ENCODE results near the gene DLL4. TPM values are rescaled to one million over a fixed set of nuclear protein-coding genes. Genes with fewer than 3 reads are reported as not detected.

Gene DLL4
- total and polyA plus RNA-seq, 12 donors: 0.66 to 15.9 (median 3.9) TPM

DNA sequence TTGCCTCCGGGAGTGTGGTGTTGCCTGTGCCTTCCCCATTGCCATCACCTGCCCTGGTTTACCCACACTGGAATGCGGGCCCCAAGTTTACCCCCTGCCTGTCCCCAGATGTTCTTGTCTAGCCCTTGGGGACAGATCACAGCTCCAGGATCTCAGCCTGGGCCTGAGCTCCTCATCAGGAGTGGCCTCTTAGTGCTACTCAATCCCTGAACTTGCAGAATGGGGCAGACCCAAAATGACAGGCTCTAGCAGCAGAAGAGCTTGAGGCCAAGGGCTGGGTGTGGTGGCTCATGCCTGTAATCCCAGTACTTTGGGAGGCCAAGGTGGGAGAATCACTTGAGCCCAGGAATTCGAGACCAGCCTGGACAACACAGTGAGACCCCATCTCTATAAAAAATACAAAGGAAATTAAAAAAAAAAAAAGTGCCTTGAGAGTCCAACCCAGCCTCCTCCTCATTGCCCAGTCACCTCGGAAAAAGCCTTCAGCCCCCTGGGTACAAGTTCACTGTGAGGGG is 28.0 kb downstream of the DLL4 start:
- H3K27me3 ChIP-seq: no peaks in the 10 kb centered on the region
- TF ChIP-seq, protein P1, sequence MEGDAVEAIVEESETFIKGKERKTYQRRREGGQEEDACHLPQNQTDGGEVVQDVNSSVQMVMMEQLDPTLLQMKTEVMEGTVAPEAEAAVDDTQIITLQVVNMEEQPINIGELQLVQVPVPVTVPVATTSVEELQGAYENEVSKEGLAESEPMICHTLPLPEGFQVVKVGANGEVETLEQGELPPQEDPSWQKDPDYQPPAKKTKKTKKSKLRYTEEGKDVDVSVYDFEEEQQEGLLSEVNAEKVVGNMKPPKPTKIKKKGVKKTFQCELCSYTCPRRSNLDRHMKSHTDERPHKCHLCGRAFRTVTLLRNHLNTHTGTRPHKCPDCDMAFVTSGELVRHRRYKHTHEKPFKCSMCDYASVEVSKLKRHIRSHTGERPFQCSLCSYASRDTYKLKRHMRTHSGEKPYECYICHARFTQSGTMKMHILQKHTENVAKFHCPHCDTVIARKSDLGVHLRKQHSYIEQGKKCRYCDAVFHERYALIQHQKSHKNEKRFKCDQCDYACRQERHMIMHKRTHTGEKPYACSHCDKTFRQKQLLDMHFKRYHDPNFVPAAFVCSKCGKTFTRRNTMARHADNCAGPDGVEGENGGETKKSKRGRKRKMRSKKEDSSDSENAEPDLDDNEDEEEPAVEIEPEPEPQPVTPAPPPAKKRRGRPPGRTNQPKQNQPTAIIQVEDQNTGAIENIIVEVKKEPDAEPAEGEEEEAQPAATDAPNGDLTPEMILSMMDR (IDR thresholded peaks at IDR 0.05): no peak
- no peak for TF ChIP-seq POLR2A (IDR thresholded peaks at IDR 0.05)
- intact Hi-C loops (cut with DNase I): no loop called here
- no peaks in the 10 kb centered on the region for H3K36me3 ChIP-seq (replicated peaks in 1 of 2)
- H3K4me1 ChIP-seq (replicated peaks in 1 of 2): peaks cover 6 to 14% of the 10 kb centered on the region in 2 donors
- H3K9me3 ChIP-seq (replicated peaks in 1 of 3): no peaks in the 10 kb centered on the region
- no peak overlapping the region for H3K27ac ChIP-seq
- whole genome bisulfite sequencing, 4 donors: 82 to 94% (median 92%) methylated on average over 4 of the region's 4 CpGs
- H3K4me3 ChIP-seq: no peak overlapping the region
- no peak for DNase-seq

DNA sequence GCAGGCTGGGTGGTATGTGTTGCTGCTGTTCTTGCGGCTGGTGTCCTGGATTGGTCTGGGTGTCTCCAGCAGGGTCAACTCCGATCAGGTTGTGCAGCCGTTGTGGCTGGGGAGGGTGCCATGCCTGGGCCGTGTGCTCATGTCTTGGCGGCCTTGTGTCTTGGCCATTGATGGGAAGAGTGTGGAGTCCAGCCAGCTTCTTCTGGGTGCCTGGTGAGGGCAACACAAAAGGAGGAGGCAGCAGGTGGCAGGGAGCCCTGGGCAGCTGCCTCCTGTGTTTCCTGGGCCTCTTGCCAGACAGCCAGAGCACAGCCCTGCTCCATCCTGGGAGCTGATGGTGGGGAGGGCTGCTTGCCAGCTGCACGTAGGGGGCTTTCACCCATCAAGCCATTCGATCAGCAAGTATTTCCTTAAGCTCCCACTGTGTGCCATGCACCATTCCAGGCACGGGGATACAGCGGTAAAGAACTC is 28.5 kb downstream of the DLL4 start:
- Histone ChIP-seq H3K36me3 (replicated peaks in 1 of 2) (no peaks in the 10 kb centered on the region), H3K27me3 (no peaks in the 10 kb centered on the region), H3K27ac (no peak overlapping the region), H3K4me1 (replicated peaks in 1 of 2) (peaks cover 2 to 11% of the 10 kb centered on the region in 2 donors), H3K4me3 (no peak overlapping the region), H3K9me3 (replicated peaks in 1 of 3) (no peaks in the 10 kb centered on the region)
- 67 to 77% (median 75%) methylated on average over 5 to 9 of the region's 9 CpGs for WGBS, 4 donors
- peak in 5 of 7 donors; percentile 36 to 64 (median 46) for DNase-seq
- intact Hi-C loops (cut with DNase I): no loop called here
- TF ChIP-seq POLR2A (IDR thresholded peaks at IDR 0.05): no peak
- TF ChIP-seq, protein P1 (IDR thresholded peaks at IDR 0.05): no peak

DNA sequence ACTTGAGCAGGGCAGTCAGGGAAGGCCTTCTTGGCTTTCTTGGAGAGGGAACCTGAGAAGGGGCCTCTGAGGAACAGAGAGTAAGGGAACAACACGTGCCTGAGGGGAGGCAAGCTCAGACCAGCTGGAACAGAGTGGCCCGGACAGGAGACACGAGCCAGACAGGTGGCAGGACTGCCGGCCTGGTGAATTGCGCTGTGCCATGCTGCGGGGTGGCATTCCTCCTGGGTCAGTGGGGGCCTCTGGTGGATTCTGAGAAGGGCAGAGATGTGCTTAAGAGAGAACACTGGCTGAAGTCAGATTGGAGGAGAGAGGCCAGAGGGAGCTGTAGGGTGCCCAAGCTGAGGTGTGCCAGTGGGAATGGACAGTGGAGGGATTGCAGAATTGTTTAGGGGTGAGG is 29.0 kb downstream of the DLL4 start:
- DNase-seq: no peak
- TF ChIP-seq, protein P1 (IDR thresholded peaks at IDR 0.05): no peak
- TF ChIP-seq POLR2A (IDR thresholded peaks at IDR 0.05): no peak
- no peaks in the 10 kb centered on the region for H3K27me3 ChIP-seq
- 87 to 96% (median 91%) methylated on average over 6 of the region's 6 CpGs for WGBS, 4 donors
- H3K4me1 ChIP-seq (replicated peaks in 1 of 2): peaks cover 0 to 7% of the 10 kb centered on the region in 2 donors
- intact Hi-C loops (cut with DNase I): no loop called here
- no peaks in the 10 kb centered on the region for H3K36me3 ChIP-seq (replicated peaks in 1 of 2)
- H3K27ac ChIP-seq: no peak overlapping the region
- no peaks in the 10 kb centered on the region for H3K9me3 ChIP-seq (replicated peaks in 1 of 3)
- H3K4me3 ChIP-seq: no peak overlapping the region

DNA sequence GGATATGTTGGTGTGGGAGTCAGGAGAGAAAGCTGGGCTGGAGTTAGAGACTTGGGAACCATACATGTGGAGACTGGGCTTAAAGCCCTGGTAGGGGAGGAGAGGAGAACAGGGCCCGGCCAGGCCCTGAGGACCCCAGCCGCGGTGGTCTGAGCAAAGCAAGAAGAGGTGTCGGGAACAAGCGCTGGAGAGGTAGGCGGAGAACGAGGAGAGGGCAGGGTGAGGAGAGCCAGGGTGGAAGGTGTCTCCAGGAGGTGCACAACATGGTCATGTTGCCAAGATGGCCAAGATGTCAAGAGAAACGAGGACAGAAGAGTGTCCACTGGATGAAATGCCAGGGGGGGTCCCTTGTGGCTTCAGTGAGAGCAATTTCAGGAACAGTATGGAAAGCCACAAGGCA is 29.6 kb downstream of the DLL4 start:
- Histone ChIP-seq H3K27ac (no peak overlapping the region), H3K27me3 (no peaks in the 10 kb centered on the region), H3K36me3 (replicated peaks in 1 of 2) (no peaks in the 10 kb centered on the region), H3K4me3 (no peak overlapping the region), H3K4me1 (replicated peaks in 1 of 2) (peaks cover 0 to 5% of the 10 kb centered on the region in 2 donors), H3K9me3 (replicated peaks in 1 of 3) (no peaks in the 10 kb centered on the region)
- 86 to 94% (median 89%) methylated on average over 7 to 8 of the region's 8 CpGs for WGBS, 4 donors
- DNase-seq: no peak
- intact Hi-C loops (cut with DNase I): no loop called here
- TF ChIP-seq POLR2A (IDR thresholded peaks at IDR 0.05): no peak
- TF ChIP-seq, protein P1 (IDR thresholded peaks at IDR 0.05): no peak
